GM12872 (cell line): ENCODE results near the gene AP1AR.
A peak's percentile ranks its signal among the peaks of the same experiment; 100 is the strongest.

Source experiments
- TF ChIP-seq, protein P1 (sequence below): IDR thresholded peaks from 3 replicates; pipeline ENCODE4 v1.5.1; 2011; ENCODE audit warnings: low read depth, mild to moderate bottlenecking, low read length, moderate library complexity; ENCODE audit not compliant: insufficient read depth

Gene AP1AR

DNA sequence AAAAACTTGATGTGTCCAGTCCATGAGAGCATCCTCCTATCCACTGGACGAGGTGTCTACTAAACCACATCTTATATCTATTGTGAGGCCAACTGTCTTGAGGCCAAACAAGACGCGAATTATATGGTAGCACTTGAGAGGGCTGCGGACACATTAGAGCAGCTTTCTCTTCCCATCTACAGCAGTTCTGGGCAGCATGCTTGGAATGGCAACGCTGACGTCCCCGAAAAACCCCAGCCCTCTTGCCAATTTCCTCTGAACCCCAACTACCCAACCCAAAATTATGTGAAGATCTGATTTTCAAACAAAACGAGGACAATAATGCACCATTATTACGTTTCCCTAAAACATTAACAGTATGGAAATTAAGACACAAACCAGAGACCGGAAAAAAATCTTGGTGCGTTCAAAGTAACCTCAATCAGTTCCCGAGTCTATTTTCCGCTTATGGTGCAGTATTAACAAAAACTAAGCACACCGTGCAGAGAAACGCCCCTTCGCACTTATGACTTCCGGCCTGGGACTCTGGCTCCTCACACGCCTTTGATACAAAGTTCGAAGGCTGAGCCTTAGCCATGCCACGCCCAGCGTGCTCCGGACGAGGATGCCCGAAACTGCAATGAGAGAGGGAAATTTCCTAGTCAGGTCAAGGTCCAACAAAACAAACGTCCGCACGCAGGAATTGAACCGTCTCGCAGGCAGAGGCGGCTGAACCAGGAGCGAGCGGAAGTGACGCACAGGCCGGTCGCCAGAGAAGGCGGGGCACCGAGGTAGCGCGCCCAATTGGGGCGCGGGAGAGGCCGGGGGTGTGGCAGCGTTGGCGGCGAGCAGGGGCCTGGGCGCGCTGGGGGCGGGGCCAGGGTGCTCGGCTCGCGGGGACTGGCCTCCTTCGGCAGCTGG, 458 bp upstream of the AP1AR start:
- TF ChIP-seq, protein P1, sequence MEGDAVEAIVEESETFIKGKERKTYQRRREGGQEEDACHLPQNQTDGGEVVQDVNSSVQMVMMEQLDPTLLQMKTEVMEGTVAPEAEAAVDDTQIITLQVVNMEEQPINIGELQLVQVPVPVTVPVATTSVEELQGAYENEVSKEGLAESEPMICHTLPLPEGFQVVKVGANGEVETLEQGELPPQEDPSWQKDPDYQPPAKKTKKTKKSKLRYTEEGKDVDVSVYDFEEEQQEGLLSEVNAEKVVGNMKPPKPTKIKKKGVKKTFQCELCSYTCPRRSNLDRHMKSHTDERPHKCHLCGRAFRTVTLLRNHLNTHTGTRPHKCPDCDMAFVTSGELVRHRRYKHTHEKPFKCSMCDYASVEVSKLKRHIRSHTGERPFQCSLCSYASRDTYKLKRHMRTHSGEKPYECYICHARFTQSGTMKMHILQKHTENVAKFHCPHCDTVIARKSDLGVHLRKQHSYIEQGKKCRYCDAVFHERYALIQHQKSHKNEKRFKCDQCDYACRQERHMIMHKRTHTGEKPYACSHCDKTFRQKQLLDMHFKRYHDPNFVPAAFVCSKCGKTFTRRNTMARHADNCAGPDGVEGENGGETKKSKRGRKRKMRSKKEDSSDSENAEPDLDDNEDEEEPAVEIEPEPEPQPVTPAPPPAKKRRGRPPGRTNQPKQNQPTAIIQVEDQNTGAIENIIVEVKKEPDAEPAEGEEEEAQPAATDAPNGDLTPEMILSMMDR: no peak

DNA sequence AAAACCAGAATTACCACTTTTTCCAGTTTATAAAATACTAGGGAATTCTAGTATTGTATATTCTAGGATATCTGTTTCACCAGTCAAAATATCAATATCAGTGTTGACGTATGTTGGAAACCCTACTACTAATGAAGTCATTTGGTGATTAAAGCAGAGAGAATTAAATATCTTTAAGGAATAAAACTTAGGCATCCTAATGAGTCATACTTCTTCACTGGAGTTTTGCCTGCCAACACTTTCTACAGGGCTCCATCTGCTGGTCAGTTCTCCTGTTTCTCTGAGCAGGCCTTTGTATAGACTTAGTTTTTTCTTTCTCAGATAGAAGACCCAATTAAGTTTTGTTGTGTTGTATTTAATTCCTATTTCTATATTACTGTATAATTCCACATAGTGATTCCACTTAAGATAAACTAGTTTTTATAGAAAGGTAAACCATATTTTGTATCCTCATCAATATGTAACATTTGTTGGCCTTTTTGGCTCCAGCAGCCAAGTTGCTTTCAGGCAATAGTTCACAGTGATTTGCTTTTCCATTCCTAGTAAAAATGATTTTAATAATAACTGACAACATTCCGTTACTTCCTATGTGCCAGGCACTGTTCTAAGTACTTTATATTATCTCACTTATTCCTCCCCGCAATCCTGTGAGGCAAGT, 3.5 kb downstream of the AP1AR start:
- TF ChIP-seq, protein P1: peak; percentile 70

DNA sequence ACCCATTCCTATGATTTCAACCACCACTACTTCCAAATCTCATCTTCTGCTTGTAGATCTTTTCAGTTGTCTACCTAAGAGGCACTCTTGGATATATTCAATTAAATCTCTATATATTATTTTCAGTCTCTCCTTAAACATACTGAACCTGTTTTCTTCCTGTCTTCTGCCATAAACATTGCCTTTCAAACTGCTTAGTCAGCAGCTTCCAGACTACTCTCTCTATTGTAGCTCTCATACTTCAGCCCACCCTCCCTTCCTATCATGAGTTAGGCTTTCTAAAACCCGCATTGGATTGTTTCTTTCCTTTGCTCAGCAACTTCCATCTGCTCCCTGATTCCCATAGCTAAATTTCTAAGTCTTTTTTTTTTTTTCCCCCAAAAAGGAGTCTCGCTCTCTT, 4.5 kb downstream of the AP1AR start:
- TF ChIP-seq, protein P1: no peak

DNA sequence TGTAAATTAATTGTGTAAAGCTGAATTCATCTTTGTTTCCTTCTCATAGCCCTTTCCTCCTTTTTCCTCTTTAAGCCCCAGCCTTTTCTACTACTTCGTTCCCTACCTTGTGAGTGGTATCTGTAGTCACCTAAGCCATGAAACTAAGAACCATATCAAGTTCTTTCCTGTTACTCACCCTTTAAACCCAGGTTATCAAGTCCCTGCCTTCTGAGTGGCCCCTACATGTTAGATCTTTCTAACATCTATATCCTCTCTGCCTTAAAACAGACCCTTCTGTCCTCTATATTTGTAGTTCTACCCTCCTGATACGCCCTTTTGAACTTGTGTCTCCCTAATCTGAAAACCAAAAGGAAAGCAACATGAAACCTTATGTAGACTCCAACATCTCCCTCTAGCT, 7.2 kb downstream of the AP1AR start:
- TF ChIP-seq, protein P1: no peak

DNA sequence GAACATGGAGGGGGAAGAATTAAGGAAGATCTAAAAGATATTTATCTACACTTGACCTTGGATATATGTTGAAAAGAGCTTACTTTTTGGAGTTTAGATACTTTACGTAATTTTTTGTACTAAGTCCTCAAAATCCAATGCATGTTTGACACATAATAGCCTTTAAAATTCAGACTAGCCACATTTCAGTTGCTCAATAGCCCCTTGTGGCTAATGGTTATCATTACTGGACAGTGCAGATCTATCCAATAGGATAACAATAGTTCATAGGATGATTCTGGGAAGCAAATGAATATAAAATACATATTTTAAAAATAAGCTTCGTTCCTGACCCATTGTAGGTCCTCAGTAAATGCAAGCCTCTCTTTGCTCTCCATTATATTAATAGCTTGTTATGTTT, 13.8 kb downstream of the AP1AR start:
- TF ChIP-seq, protein P1: no peak

DNA sequence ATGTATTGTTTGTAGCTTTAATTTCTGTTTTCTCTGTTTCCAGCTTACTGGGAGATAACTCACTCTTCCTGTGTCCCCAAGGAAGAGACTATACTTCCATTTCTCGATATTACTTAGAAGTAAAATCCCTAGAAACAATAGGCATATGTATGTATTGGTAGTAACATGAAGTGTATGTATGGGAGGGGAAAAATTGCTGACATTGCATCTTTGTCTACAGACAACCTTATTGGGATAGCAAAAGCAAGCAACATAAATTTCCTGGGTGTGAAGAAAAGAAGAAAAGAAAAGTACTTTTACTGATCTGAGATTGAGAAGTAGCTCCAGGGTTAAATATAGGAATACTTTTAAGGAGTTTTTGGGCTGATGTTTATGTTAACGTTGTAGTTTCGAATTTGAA, 15.4 kb downstream of the AP1AR start:
- TF ChIP-seq, protein P1: no peak

DNA sequence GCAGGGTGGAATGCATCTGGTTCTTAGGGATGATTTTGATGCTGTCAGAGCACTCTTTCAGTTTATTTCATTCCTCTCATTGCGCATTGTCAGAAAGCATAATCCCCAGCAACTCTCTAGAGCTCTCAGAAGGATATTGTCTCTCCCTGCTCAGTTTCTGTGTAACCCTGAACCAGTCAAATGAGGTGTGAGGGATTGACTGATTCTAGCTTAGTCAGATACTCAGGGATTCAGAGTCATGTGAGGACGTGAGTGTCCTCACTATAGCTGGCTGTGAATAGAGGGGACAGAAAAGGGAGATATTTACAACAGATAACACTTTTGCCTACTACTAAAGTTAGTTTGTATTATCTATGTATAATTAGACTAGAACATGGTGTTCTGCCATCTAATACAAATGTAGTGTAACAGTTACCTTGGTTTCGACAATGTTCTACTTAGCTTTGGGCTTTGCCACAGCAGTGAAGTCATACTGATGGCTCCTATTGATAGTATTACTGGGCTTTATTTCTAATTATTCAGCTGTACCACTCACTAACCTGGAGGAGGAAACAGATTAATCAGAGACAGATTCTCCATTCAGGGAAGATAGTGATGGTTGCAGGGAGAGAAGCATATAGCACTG, 19.5 kb downstream of the AP1AR start:
- TF ChIP-seq, protein P1: no peak
